ENCODE data around the gene HCN2. TPM values are rescaled to one million over a fixed set of nuclear protein-coding genes. Genes with fewer than 3 reads are reported as not detected.

Gene HCN2
- total RNA-seq, 1 donor from 2014 or later, result 5.5 TPM

DNA sequence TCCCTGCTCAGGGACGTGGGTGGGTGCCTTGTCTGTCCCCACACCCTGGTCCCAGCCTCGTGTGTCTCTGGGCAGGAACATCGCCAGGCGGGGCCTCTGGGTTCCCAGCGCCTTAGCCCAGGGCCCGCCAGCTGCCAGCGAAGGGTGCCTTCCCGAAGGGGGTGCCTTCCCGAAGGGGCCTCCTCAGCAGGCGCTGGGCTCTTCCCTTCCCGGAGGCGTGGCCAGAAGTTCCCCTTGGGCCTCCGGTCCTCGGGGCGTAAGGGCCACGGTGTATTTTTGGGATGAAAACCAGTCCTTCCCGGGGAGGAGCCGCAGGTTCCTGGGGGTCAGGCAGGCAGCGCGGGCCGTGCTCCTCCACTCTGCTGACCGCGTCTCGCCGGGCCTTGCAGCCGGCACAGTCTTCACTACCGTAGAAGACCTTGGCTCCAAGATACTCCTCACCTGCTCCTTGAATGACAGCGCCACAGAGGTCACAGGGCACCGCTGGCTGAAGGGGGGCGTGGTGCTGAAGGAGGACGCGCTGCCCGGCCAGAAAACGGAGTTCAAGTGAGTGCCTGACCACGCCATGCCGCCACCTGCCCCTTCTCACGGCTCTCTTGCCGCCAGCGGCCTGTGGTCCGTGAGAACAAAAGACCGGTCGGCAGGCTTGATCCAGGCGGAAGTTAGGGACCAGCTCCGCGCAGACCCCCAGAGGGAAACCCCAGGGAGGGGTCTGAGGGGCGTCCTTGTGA lies 10.4 kb upstream of the HCN2 start:
- Histone ChIP-seq H3K27me3 (ENCODE audit: insufficient read depth, low read length) (no peaks in the 10 kb centered on the region), H3K4me1 (ENCODE audit: insufficient read depth, low read length) (peaks cover 33% of the 10 kb centered on the region), H2AFZ (ENCODE audit: low read depth, low read length) (no peak overlapping the region), H3K27ac (ENCODE audit: low read depth, low read length) (no peak overlapping the region), H3K9ac (ENCODE audit: low read length) (no peak overlapping the region), H3K4me3 (ENCODE audit: insufficient read depth, low read depth, low read length) (no peak overlapping the region), H3K79me2 (ENCODE audit: insufficient read depth, low read length) (peaks cover 72% of the 10 kb centered on the region), H4K20me1 (ENCODE audit: insufficient read depth, low read length) (peaks cover 91% of the 10 kb centered on the region), H3K9me3 (ENCODE audit: insufficient read depth, low read depth, low read length) (no peaks in the 10 kb centered on the region), H3K36me3 (ENCODE audit: insufficient read depth, low read length) (peaks cover 5% of the 10 kb centered on the region), H3K4me2 (ENCODE audit: low read length) (no peak overlapping the region)
- Mint-ChIP-seq H3K9me3 (ENCODE audit: unreplicated experiment) (no peaks in the 10 kb centered on the region), H3K27ac (ENCODE audit: unreplicated experiment) (peak overlapping the region; percentile 34), H3K36me3 (ENCODE audit: low read depth, unreplicated experiment) (peaks cover 8% of the 10 kb centered on the region), H3K27me3 (ENCODE audit: low read depth, unreplicated experiment) (no peaks in the 10 kb centered on the region), H3K4me3 (ENCODE audit: unreplicated experiment) (no peak overlapping the region), H3K4me1 (ENCODE audit: low read depth, unreplicated experiment) (peaks cover 30% of the 10 kb centered on the region)
- TF ChIP-seq, protein P1, sequence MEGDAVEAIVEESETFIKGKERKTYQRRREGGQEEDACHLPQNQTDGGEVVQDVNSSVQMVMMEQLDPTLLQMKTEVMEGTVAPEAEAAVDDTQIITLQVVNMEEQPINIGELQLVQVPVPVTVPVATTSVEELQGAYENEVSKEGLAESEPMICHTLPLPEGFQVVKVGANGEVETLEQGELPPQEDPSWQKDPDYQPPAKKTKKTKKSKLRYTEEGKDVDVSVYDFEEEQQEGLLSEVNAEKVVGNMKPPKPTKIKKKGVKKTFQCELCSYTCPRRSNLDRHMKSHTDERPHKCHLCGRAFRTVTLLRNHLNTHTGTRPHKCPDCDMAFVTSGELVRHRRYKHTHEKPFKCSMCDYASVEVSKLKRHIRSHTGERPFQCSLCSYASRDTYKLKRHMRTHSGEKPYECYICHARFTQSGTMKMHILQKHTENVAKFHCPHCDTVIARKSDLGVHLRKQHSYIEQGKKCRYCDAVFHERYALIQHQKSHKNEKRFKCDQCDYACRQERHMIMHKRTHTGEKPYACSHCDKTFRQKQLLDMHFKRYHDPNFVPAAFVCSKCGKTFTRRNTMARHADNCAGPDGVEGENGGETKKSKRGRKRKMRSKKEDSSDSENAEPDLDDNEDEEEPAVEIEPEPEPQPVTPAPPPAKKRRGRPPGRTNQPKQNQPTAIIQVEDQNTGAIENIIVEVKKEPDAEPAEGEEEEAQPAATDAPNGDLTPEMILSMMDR (IDR thresholded peaks at IDR 0.05; ENCODE audit: insufficient read depth, low read depth, low read length), result no peak
- TF ChIP-seq EZH2 (IDR thresholded peaks at IDR 0.05; ENCODE audit: insufficient read depth, low read length), result no peak
- FAIRE-seq, result no peak
- DNase-seq (ENCODE audit: low read depth), result no peak

DNA sequence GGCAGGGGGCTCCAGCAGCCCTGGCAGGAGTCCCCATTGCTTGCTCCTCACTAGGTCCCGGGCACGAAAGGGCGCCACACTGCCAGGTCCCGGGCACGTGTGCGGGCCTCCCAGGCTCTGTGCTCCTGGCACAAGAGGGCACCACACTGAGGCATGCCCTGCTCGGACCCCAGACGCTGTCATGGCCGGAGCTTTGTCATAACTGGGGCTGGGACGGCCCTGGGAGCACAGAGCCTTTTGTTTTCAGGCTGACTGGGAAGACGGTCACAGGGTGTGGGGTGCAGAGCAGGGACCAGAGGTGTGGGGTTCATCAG lies 9.9 kb upstream of the HCN2 start:
- Histone ChIP-seq H3K36me3 (ENCODE audit: insufficient read depth, low read length) (peaks cover 5% of the 10 kb centered on the region), H3K9ac (ENCODE audit: low read length) (no peak overlapping the region), H3K9me3 (ENCODE audit: insufficient read depth, low read depth, low read length) (no peaks in the 10 kb centered on the region), H4K20me1 (ENCODE audit: insufficient read depth, low read length) (peaks cover 91% of the 10 kb centered on the region), H2AFZ (ENCODE audit: low read depth, low read length) (no peak overlapping the region), H3K4me1 (ENCODE audit: insufficient read depth, low read length) (peaks cover 32% of the 10 kb centered on the region), H3K79me2 (ENCODE audit: insufficient read depth, low read length) (peaks cover 66% of the 10 kb centered on the region), H3K27me3 (ENCODE audit: insufficient read depth, low read length) (no peaks in the 10 kb centered on the region), H3K27ac (ENCODE audit: low read depth, low read length) (no peak overlapping the region), H3K4me3 (ENCODE audit: insufficient read depth, low read depth, low read length) (no peak overlapping the region), H3K4me2 (ENCODE audit: low read length) (no peak overlapping the region)
- Mint-ChIP-seq H3K27me3 (ENCODE audit: low read depth, unreplicated experiment) (no peaks in the 10 kb centered on the region), H3K4me1 (ENCODE audit: low read depth, unreplicated experiment) (peaks cover 28% of the 10 kb centered on the region), H3K9me3 (ENCODE audit: unreplicated experiment) (no peaks in the 10 kb centered on the region), H3K4me3 (ENCODE audit: unreplicated experiment) (no peak overlapping the region), H3K27ac (ENCODE audit: unreplicated experiment) (no peak overlapping the region), H3K36me3 (ENCODE audit: low read depth, unreplicated experiment) (peaks cover 8% of the 10 kb centered on the region)
- TF ChIP-seq, protein P1 (IDR thresholded peaks at IDR 0.05; ENCODE audit: insufficient read depth, low read depth, low read length), result no peak
- TF ChIP-seq EZH2 (IDR thresholded peaks at IDR 0.05; ENCODE audit: insufficient read depth, low read length), result no peak
- DNase-seq (ENCODE audit: low read depth) (no peak), FAIRE-seq (no peak)

DNA sequence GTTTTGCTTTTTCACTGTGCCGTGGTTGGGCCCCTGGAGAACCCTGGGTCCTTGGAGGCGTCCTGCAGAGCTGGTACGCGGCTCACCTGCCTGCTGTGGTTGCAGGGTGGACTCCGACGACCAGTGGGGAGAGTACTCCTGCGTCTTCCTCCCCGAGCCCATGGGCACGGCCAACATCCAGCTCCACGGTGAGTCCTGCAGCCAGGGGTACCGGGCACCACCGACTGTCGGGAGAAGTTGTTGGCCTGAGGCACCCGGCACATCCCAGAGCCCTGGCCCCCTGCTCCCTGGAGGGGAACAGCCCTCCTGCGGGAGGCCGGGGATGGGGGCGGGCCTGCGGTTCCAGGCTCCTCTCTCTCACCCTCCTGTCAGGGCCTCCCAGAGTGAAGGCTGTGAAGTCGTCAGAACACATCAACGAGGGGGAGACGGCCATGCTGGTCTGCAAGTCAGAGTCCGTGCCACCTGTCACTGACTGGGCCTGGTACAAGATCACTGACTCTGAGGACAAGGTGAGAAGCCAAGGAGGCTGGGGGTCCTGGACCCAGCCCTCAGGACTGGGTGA lies 9.3 kb upstream of the HCN2 start:
- no peak for DNase-seq (ENCODE audit: low read depth)
- Mint-ChIP-seq H3K27ac (ENCODE audit: unreplicated experiment) (no peak overlapping the region), H3K27me3 (ENCODE audit: low read depth, unreplicated experiment) (no peaks in the 10 kb centered on the region), H3K36me3 (ENCODE audit: low read depth, unreplicated experiment) (peaks cover 8% of the 10 kb centered on the region), H3K4me1 (ENCODE audit: low read depth, unreplicated experiment) (peaks cover 24% of the 10 kb centered on the region), H3K4me3 (ENCODE audit: unreplicated experiment) (no peak overlapping the region), H3K9me3 (ENCODE audit: unreplicated experiment) (no peaks in the 10 kb centered on the region)
- Histone ChIP-seq H3K27ac (ENCODE audit: low read depth, low read length) (no peak overlapping the region), H3K79me2 (ENCODE audit: insufficient read depth, low read length) (peaks cover 61% of the 10 kb centered on the region), H3K27me3 (ENCODE audit: insufficient read depth, low read length) (no peaks in the 10 kb centered on the region), H3K4me1 (ENCODE audit: insufficient read depth, low read length) (peaks cover 26% of the 10 kb centered on the region), H3K36me3 (ENCODE audit: insufficient read depth, low read length) (peaks cover 5% of the 10 kb centered on the region), H3K4me2 (ENCODE audit: low read length) (no peak overlapping the region), H3K9me3 (ENCODE audit: insufficient read depth, low read depth, low read length) (no peaks in the 10 kb centered on the region), H3K9ac (ENCODE audit: low read length) (no peak overlapping the region), H4K20me1 (ENCODE audit: insufficient read depth, low read length) (peaks cover 88% of the 10 kb centered on the region), H2AFZ (ENCODE audit: low read depth, low read length) (no peak overlapping the region), H3K4me3 (ENCODE audit: insufficient read depth, low read depth, low read length) (no peak overlapping the region)
- TF ChIP-seq EZH2 (IDR thresholded peaks at IDR 0.05; ENCODE audit: insufficient read depth, low read length), result no peak
- TF ChIP-seq, protein P1 (IDR thresholded peaks at IDR 0.05; ENCODE audit: insufficient read depth, low read depth, low read length), result no peak
- no peak for FAIRE-seq
